SJCRH30 (cell line): Measurements from ENCODE around the gene SEC63. TPM values are rescaled to one million over a fixed set of nuclear protein-coding genes. Genes with fewer than 3 reads are reported as not detected.

ENCODE experiments used
- total RNA-seq: library from RNA; depleted of rRNA; stranded (reverse); fragments of >200 nt; shearing (Covaris generic); gene quantifications from 2 replicates; pipeline ENCODE4 v1.2.3, GENCODE V29; 2014; rRNA removed

The SEC63 gene
- total RNA-seq, 1 experiment from 2014 or later = 25.6 TPM

Other genes starting within 250 kb of the SEC63 start
- not detected in 2 replicates for gene SCML4, start 133.9 kb downstream of the SEC63 start, total RNA-seq
- gene OSTM1, start 116.5 kb upstream of the SEC63 start, total RNA-seq = 35.2 and 39.3 TPM in 2 replicates
- gene NR2E1, start 207.8 kb upstream of the SEC63 start, total RNA-seq = 0.13 and 0.22 TPM in 2 replicates